ENCODE data around the gene DNAJC17.

Gene DNAJC17

GRCh38 chr15:40829115-40829514, 21.8 kb upstream of the DNAJC17 start:
- no peak for DNase-seq

DNA sequence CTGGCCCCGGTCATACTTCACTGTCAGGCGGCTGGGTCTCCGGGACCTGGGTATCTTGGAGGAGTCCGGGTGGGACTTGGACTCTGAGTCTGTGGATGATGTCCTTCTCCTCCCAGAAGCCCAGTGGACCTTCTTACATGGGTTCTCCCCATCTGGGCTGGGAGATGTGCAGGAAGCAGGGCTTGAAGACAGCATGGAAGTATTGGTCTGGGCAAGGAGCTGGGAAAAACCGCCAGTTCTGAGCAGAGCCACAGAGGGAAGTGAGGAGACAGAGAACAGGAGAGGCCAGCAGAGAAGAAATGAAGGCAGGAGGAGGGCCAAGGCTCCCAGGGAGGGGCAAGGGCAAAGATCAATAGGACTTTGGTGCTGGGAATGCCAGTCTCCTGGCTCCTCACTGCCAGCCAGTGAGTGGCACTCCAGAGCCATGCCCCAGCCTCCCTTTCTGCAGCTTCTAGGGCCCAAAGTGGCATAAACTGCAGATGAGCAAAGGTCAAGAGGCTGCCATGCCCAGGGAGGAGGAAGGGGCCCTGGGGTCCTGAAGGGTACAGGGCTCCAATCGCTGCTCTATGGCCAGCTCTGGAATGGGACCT, 21.3 kb upstream of the DNAJC17 start, which contains the start of gene PPP1R14D:
Gene PPP1R14D, minus strand, starts transcription at position 262 of the 590 bp plus-strand sequence. Its CDS starts 67 bp downstream, at position 195.
- DNase-seq: no peak

- no peak for DNase-seq
These were observed 19.3 kb upstream of the DNAJC17 start for GRCh38 chr15:40826423-40827075.

- no peak for DNase-seq
These were observed 18.6 kb upstream of the DNAJC17 start for GRCh38 chr15:40825661-40826422.

- DNase-seq: no peak
These were observed 16.5 kb upstream of the DNAJC17 start for GRCh38 chr15:40823572-40824343.

DNA sequence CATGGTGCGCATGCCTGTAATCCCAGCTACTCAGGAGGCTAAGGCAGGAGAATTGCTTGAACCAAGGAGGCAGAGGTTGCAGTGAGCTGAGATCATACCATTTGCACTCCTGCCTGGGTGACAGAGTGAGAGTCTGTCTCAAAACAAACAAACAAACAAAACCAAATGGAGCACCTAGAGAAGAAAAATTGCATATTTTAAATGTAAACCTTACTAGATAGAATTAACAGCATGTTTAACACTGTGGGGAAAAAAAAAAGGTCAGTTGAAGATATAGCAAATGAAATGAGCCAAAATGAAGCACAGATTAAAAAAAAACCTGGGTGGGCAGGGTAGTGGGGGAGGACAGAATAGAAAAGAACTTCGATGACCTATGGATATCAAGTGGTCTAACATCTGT, 13.9 kb upstream of the DNAJC17 start:
- no peak for DNase-seq

- DNase-seq: no peak
These were observed 11.8 kb upstream of the DNAJC17 start for GRCh38 chr15:40819048-40819447.

DNA sequence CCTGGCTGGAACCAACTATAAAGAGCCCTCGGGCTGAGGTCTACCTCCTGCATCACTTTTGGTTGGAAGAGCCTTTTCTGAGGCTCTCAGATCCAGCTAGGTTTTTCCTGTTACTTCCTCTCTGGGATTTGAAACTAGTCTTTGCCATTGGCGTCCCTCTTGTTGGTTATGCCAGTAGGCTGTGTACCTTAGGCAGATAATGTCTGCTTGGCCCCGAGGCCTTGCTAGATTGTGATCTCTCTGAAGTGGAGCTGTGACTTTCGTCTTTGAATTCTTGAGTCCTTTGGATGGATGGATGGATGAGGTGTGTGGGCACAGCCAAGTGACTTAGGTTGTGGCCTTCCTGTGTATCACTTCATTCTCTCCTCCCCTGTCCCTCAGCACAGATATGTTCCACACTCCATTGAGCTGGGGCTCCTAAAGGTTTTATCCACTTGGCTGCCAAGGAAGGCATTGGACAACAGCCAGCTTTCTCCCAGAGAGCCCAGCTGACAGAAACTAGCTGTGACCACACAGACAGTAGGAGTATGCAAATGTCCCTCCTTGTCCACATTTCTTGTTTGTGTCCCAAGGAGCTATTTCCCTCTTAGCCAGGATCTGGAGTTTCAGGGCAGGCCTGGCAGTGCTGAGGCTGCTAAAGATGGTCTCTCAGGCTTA, 7.9 kb upstream of the DNAJC17 start:
- no peak for DNase-seq

- DNase-seq: no peak
These were observed 5.6 kb upstream of the DNAJC17 start for GRCh38 chr15:40812721-40813425.

- DNase-seq: no peak
These were observed 1.7 kb upstream of the DNAJC17 start for GRCh38 chr15:40808861-40809450.

GRCh38 chr15:40807888-40808461, 702 bp upstream of the DNAJC17 start:
- DNase-seq: no peak

DNA sequence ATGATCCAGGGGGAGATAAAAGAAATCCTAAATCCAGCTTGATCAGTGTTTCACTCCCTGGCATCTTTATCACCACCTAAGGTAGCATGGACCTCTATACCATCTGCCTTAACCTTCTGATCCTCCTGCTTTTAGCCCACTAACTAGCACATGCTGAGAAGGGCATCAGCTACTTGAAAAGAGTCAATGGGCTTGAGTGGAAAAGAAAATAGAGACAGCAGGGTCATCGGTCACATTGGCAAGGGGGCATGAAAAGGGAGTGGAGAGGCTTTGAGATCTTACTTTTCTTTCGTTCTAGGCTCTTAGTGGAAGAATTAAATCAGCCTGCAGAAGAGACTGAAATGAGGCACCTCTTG, 623 bp downstream of the DNAJC17 start:
- DNase-seq: no peak

DNA sequence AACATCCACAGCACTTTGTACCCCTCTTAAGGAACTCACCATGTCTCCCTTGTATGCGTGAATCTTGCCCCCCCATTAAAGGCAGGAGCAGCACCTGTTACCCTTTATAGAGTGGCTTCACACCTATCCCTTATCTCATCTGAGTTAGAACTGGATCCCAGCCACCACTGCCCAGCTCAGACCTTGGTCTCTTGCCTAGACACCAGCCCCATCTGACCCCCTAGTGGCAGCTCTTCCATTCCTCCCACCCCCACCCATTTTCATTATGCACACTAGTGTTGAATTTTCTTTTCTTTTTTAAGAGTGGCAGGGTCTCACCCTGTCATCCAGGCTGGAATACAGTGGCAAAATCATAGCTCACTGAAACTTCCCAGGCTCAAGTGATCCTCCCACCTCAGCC, 3.6 kb downstream of the DNAJC17 start:
- DNase-seq: no peak

- no peak for DNase-seq
These were observed 4.2 kb downstream of the DNAJC17 start for GRCh38 chr15:40803076-40803475.

- DNase-seq: no peak
These were observed 7.8 kb downstream of the DNAJC17 start for GRCh38 chr15:40799523-40799922.

- no peak for DNase-seq
These were observed 10.8 kb downstream of the DNAJC17 start for GRCh38 chr15:40796512-40796911.

DNA sequence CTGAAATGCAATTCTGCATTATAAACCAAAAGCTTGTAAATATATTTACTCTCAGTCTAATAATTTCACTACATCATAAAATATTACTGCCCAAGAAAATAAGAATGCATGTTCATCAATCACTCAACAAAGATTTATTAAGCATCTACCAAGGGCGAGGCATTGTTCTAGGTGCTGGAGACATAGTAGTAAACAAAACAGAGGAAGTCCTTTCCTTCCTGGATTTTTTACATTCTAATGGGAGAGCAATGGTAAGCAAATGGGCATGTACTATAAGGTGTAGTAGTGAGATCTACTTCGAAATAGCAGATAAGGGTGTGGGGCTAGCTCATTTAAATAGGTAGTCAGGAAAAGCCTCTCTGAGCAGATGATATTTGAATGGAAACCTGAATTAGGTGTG, 11.2 kb downstream of the DNAJC17 start:
- no peak for DNase-seq

DNA sequence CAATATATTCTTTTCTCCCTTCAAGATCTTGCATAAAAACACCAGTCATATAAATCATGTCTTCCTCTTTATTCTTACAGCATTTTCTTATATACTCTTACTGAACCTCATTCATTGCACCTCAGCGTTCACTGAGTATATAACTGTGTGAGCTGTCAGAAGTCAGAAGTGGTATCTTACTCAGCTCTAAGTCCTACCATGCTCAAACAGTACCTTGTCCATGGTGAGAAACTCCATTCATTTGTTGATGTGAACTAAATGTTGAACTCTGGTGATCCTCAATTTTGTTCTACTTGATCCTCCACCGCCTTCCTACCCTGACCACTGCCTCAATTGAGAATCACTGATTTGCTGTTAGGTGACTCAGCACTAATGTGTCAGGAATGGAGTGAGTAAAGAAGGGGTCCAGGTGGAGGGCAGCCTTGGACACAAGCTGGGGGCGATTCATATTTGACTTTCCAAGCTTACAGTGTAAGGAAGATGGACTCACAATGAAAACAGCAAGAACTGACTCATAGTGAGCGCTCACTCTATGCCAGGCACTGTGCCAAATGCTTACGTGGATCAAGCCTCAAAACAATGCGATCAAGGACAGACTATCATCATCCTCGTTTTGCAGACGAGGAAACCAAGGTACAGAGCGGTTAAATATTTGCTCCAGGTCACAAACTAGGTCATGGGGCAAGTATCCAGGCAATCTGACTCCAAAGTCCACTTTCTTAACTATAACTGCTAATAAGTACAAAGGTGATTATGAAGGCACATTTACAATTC, 13.9 kb downstream of the DNAJC17 start:
- no peak for DNase-seq

DNA sequence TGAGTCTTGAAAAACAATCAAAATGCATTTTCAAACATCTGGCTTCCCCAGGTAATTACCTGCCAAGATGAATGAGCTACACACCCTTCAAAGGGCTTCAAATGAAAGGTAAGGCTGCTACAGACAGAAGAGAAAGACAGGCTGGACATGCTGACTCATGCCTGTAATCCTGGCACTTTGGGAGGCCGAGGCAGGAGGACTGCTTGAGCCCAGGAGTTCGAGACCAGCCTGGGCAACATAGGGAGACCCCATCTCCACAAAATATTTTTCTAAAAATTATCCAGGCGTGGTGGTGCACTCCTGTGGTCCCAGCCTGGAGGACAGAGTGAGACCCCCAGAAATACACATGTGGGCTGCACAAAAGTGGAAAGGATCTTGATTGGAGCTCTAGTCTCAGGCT, 14.9 kb downstream of the DNAJC17 start:
- DNase-seq: no peak

DNA sequence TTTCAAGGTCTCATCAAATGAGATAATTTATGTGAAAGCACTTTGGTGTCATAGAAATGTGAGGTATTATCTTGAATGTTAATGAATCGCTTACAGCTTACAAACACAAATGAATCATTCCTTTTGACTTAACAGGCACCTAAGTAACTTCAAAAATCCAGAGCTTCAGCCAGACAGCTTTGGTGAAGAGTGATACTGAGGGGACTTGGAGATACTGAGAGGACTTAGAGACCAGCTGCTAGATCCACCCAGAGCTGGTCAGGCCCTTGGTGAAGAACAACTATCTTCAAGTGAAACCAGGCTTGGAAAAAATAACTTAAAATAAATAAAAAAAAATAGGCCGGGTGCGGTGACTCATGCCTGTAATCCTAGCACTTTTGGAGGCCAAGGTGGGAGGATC, 16.6 kb downstream of the DNAJC17 start:
- no peak for DNase-seq

- DNase-seq: no peak
These were observed 17.3 kb downstream of the DNAJC17 start for GRCh38 chr15:40789999-40790398.

All from bone marrow (tissue), 2 donors.